ENCODE data around the gene TAF1D. TPM values are rescaled to one million over a fixed set of nuclear protein-coding genes. Genes with fewer than 3 reads are reported as not detected.

TAF1D gene
- 100 to 1,000 TPM in 2 of 3 donors, 10 to 100 TPM in 1; 76.3 to 110 (median 109) TPM for total RNA-seq
- 216 TPM for total RNA-seq (2013)

GRCh38 chr11:93741094-93741881 is at the start of gene TAF1D, which contains the start of gene C11orf54:
Gene TAF1D, minus strand, starts transcription at chr11:93741495. Its CDS starts 2,191 bp downstream, at chr11:93739304.
Gene C11orf54, plus strand, starts transcription at chr11:93741672. Its CDS starts 5,722 bp downstream, at chr11:93747394.
- Histone ChIP-seq H3K4me1 (ENCODE audit: control insufficient read depth, insufficient read depth, low read length) (peaks cover 19% of the 10 kb centered on the region), H3K4me3 (ENCODE audit: low read length) (peak within 1 kb of the TSS; percentile 99), H3K9me3 (ENCODE audit: control insufficient read depth, insufficient read depth, low read length) (no peaks in the 10 kb centered on the region), H3K27ac (ENCODE audit: low read length) (peak within 1 kb of the TSS; percentile 98), H3K27me3 (ENCODE audit: control insufficient read depth, insufficient read depth, low read length) (no peaks in the 10 kb centered on the region), H3K36me3 (ENCODE audit: control insufficient read depth, insufficient read depth, low read length) (peaks cover 34% of the 10 kb centered on the region)
- peak within 1 kb of the TSS; percentile 99 to 100 for H3K27ac Mint-ChIP-seq
- H3K27me3 Mint-ChIP-seq (ENCODE audit: low read depth in 2 of 2) = no peaks in the 10 kb centered on the region
- under 1% methylated on average over 65 of the region's 65 CpGs for WGBS (ENCODE audit: insufficient coverage)
- peaks cover 15% of the 10 kb centered on the region for H3K36me3 Mint-ChIP-seq
- peak; percentile 88 to 96 (median 88) for ATAC-seq
- peak within 1 kb of the TSS; percentile 98 for H3K4me3 Mint-ChIP-seq
- peak; percentile 91 to 99 for DNase-seq
- TF ChIP-seq CTCF (IDR thresholded peaks at IDR 0.05) = no peak
- no peaks in the 10 kb centered on the region for H3K9me3 Mint-ChIP-seq
- intact Hi-C loops (cut with micrococcal nuclease) = loop anchor here (1.0 to 5.0 kb wide), 3 partner anchors 43 to 386 kb away; partner anchors contain the start of genes CEP295, MED17 and PANX1
- H3K4me1 Mint-ChIP-seq = peaks cover 58 to 68% of the 10 kb centered on the region in 2 donors

GRCh38 chr11:93784935-93785360 is 43.7 kb upstream of the TAF1D start:
- peak overlapping the region; percentile 83 to 91 for H3K27ac Mint-ChIP-seq
- peaks cover 14% of the 10 kb centered on the region for H3K36me3 ChIP-seq (ENCODE audit: control insufficient read depth, insufficient read depth, low read length)
- H3K27me3 ChIP-seq (ENCODE audit: control insufficient read depth, insufficient read depth, low read length) = no peaks in the 10 kb centered on the region
- TF ChIP-seq CTCF (IDR thresholded peaks at IDR 0.05) = no peak
- H3K9me3 Mint-ChIP-seq = no peaks in the 10 kb centered on the region
- ATAC-seq (peak; percentile 21 to 34 (median 24)), DNase-seq (no peak)
- H3K36me3 Mint-ChIP-seq = no peaks in the 10 kb centered on the region
- intact Hi-C loops (cut with micrococcal nuclease) = loop anchor here (1.0 kb wide), 1 partner anchor 44 kb away; the partner anchor contains the start of genes C11orf54 and TAF1D
- H3K27me3 Mint-ChIP-seq (ENCODE audit: low read depth in 2 of 2) = no peaks in the 10 kb centered on the region
- H3K4me3 ChIP-seq (ENCODE audit: low read length) = peak overlapping the region; percentile 94
- no peaks in the 10 kb centered on the region for H3K9me3 ChIP-seq (ENCODE audit: control insufficient read depth, insufficient read depth, low read length)
- H3K4me3 Mint-ChIP-seq = peak overlapping the region; percentile 99
- peak overlapping the region; percentile 89 for H3K27ac ChIP-seq (ENCODE audit: low read length)
- WGBS (ENCODE audit: insufficient coverage) = 0% methylated on average over 13 of the region's 13 CpGs
- peaks cover 40 to 43% of the 10 kb centered on the region in 2 donors for H3K4me1 Mint-ChIP-seq
- H3K4me1 ChIP-seq (ENCODE audit: control insufficient read depth, insufficient read depth, low read length) = peaks cover 29% of the 10 kb centered on the region

- no peaks in the 10 kb centered on the region for H3K27me3 ChIP-seq (ENCODE audit: control insufficient read depth, insufficient read depth, low read length)
- ATAC-seq (peak; percentile 88 to 94 (median 91)), DNase-seq (peak; percentile 74 to 94)
- peaks cover 9% of the 10 kb centered on the region for H3K36me3 ChIP-seq (ENCODE audit: control insufficient read depth, insufficient read depth, low read length)
- peak within 1 kb of the TSS; percentile 89 for H3K27ac ChIP-seq (ENCODE audit: low read length)
- intact Hi-C loops (cut with micrococcal nuclease) = loop anchor here (1.0 kb wide), 1 partner anchor 43 kb away; the partner anchor contains the start of genes C11orf54 and TAF1D
- peak within 1 kb of the TSS; percentile 94 for H3K4me3 ChIP-seq (ENCODE audit: low read length)
- Mint-ChIP-seq H3K9me3 (no peaks in the 10 kb centered on the region), H3K27me3 (ENCODE audit: low read depth in 2 of 2) (no peaks in the 10 kb centered on the region), H3K36me3 (no peaks in the 10 kb centered on the region), H3K4me3 (peak within 1 kb of the TSS; percentile 99), H3K27ac (peak within 1 kb of the TSS; percentile 83 to 91), H3K4me1 (peaks cover 40 to 43% of the 10 kb centered on the region in 2 donors)
- under 1% methylated on average over 72 of the region's 72 CpGs for WGBS (ENCODE audit: insufficient coverage)
- no peaks in the 10 kb centered on the region for H3K9me3 ChIP-seq (ENCODE audit: control insufficient read depth, insufficient read depth, low read length)
- TF ChIP-seq CTCF (IDR thresholded peaks at IDR 0.05) = peak; percentile 27
- peaks cover 29% of the 10 kb centered on the region for H3K4me1 ChIP-seq (ENCODE audit: control insufficient read depth, insufficient read depth, low read length)
These were observed 43.0 kb upstream of the TAF1D start, which contains the start of gene MED17 for GRCh38 chr11:93784145-93784934. Gene MED17, plus strand, starts transcription at chr11:93784282. Its CDS starts 232 bp downstream, at chr11:93784514.

Data from natural killer cell (primary cell).